Fibroblast of skin of right biceps (primary cell): ENCODE results near the gene TACC2.
"Not testable (repeated sequence)": the region's sequence is repeated elsewhere in the genome, so short reads cannot be mapped to it uniquely, and the experiment has no call there.

ENCODE experiments used
- DNase-seq: peaks from one replicate; pipeline ENCODE4 v3.0.0-alpha.2; 2013

TACC2 gene

GRCh38 chr10:122198631-122199030 lies 209.7 kb downstream of the TACC2 start:
- no peak for DNase-seq

GRCh38 chr10:122199070-122199469 lies 210.1 kb downstream of the TACC2 start:
- DNase-seq: no peak

GRCh38 chr10:122199689-122200088 lies 210.7 kb downstream of the TACC2 start:
- DNase-seq: no peak

GRCh38 chr10:122201401-122201800 lies 212.4 kb downstream of the TACC2 start:
- DNase-seq: no peak

GRCh38 chr10:122203180-122203579 lies 214.2 kb downstream of the TACC2 start:
- not testable (repeated sequence) for DNase-seq

- DNase-seq: no peak
Observed at GRCh38 chr10:122204691-122205489, 215.9 kb downstream of the TACC2 start.

- DNase-seq: peak; percentile 12
Observed at GRCh38 chr10:122206471-122207065, 217.6 kb downstream of the TACC2 start.

- DNase-seq: no peak
Observed at GRCh38 chr10:122207163-122207562, 218.2 kb downstream of the TACC2 start.

- no peak for DNase-seq
Observed at GRCh38 chr10:122207596-122207995, 218.6 kb downstream of the TACC2 start.

- no peak for DNase-seq
Observed at GRCh38 chr10:122208571-122209430, 219.8 kb downstream of the TACC2 start.

GRCh38 chr10:122210481-122211265 lies 221.7 kb downstream of the TACC2 start:
- no peak for DNase-seq

GRCh38 chr10:122213364-122213763 lies 224.4 kb downstream of the TACC2 start:
- no peak for DNase-seq

GRCh38 chr10:122213766-122214165 lies 224.8 kb downstream of the TACC2 start:
- no peak for DNase-seq

GRCh38 chr10:122216047-122216446 lies 227.1 kb downstream of the TACC2 start:
- DNase-seq: no peak

- no peak for DNase-seq
Observed at GRCh38 chr10:122219340-122219739, 230.4 kb downstream of the TACC2 start.

- no peak for DNase-seq
Observed at GRCh38 chr10:122220736-122221135, 231.8 kb downstream of the TACC2 start.

- no peak for DNase-seq
Observed at GRCh38 chr10:122221958-122222357, 233.0 kb downstream of the TACC2 start.

- no peak for DNase-seq
Observed at GRCh38 chr10:122222638-122223037, 233.7 kb downstream of the TACC2 start.

GRCh38 chr10:122224159-122224558 lies 235.2 kb downstream of the TACC2 start:
- DNase-seq: no peak

GRCh38 chr10:122225330-122225729 lies 236.4 kb downstream of the TACC2 start:
- no peak for DNase-seq

- DNase-seq: no peak
Observed at GRCh38 chr10:122227754-122228153, 238.8 kb downstream of the TACC2 start.

GRCh38 chr10:122229666-122230065 lies 240.7 kb downstream of the TACC2 start:
- no peak for DNase-seq

- DNase-seq: no peak
Observed at GRCh38 chr10:122230222-122230621, 241.3 kb downstream of the TACC2 start.
